ENCODE results near the gene COL26A1.

- TF ChIP-seq EZH2 (IDR thresholded peaks at IDR 0.05; ENCODE audit: low read length, unreplicated experiment) (no peak), CTCF (conservative IDR thresholded peaks at IDR 0.05; ENCODE audit: low read depth, low read length) (no peak), EZH2phosphoT487 (IDR thresholded peaks at IDR 0.05; ENCODE audit: borderline replicate concordance, low read length) (no peak)
Observed at GRCh38 chr7:101545441-101546190, 182.9 kb downstream of the COL26A1 start.

All from PC-3 (cell line).